Left lung (tissue), 14 donors: Measurements from ENCODE around the gene PRMT5. TPM values are rescaled to one million over a fixed set of nuclear protein-coding genes. Genes with fewer than 3 reads are reported as not detected.
A peak's percentile ranks its signal among the peaks of the same experiment; 100 is the strongest.

ENCODE experiments used
- ATAC-seq: fragments of 200-7000 bp; cut with Tn5 transposase; one replicate; pipeline ENCODE4 v1.9.1; 2020; ENCODE audit warnings: moderate library complexity
- DNase-seq, 4 donors: peaks; one replicate each; pipeline ENCODE4 v3.0.0-alpha.2; 2013 to 2020
- H3K27ac ChIP-seq, 2 donors: fragments of 200-600 bp; sonication (generic) in 1 of 2; one replicate each; pipeline versions ENCODE4 v1.5.0 to v1.8.0; 2020 to 2021
- H3K27me3 ChIP-seq, 2 donors: fragments of 200-600 bp; sonication (generic) in 1 of 2; one replicate each; pipeline versions ENCODE4 v1.5.0 to v1.8.0; 2020 to 2021
- H3K36me3 ChIP-seq, 2 donors: fragments of 200-600 bp; sonication (generic) in 1 of 2; one replicate each; pipeline versions ENCODE4 v1.5.0 to v1.8.0; 2020 to 2021
- H3K4me1 ChIP-seq, 2 donors: fragments of 200-600 bp; one replicate each; pipeline ENCODE4 v1.8.0; 2021
- H3K4me3 ChIP-seq, 2 donors: fragments of 200-600 bp; sonication (generic) in 1 of 2; one replicate each; pipeline versions ENCODE4 v1.5.0 to v1.8.0; 2020 to 2021; ENCODE audit warnings: mild to moderate bottlenecking in 1 of 2
- H3K9me3 ChIP-seq, 2 donors: fragments of 200-600 bp; sonication (generic) in 1 of 2; one replicate each; pipeline versions ENCODE4 v1.5.0 to v1.8.0; 2020 to 2021
- intact Hi-C, 2 donors: fragments of 100-400 bp; cut with DNase I; formaldehyde crosslinking; loops; one replicate each; pipeline versions ENCODE4 v1.11.2 to v1.14.2; 2022
- long read RNA-seq, 12 donors: library from polyadenylated mRNA in 2 of 12; unstranded in 2 of 12; transcript quantifications; one replicate each; pipeline ENCODE4 v2.0.0 and lab custom pipeline, GENCODE V29; 2019 to 2026
- polyA plus RNA-seq, 6 donors: library from polyadenylated mRNA; unstranded; fragments of 120-200 nt; gene quantifications; one replicate each; pipeline ENCODE4 v1.2.1, GENCODE V29; 2013; ENCODE audit not compliant: insufficient read length in 6 of 6
- total RNA-seq, 2 donors: library from RNA; stranded (reverse); fragmentation: NEBNext Ultra II Directional; extraction: Animal tissue kit (Norgen Biotek cat#: 25700); gene quantifications; one replicate each; pipeline ENCODE4 v1.2.1, GENCODE V29; 2021
- TF ChIP-seq, protein P1 (sequence below), 2 donors: fragments of 200-600 bp; sonication (generic) in 1 of 2; IDR thresholded peaks; one replicate each; pipeline versions ENCODE4 v1.5.0 to v1.8.0; 2021; ENCODE audit warnings: antibody characterized with exemption in 2 of 2
- donor health status: DM: no; HTN: yes; CAD: no.
- donor health status: DM: no; HTN: no; CAD: no.

The PRMT5 gene
- 10 to 100 TPM; 48.7 to 73.3 TPM for total RNA-seq
- 100 to 1,000 TPM; 105 to 143 (median 135) TPM for polyA plus RNA-seq
- long read RNA-seq, donor 1, transcript PRMT5-202 (17 exons, 2,531 nt), result major isoform, 9 of 15 reads
- long read RNA-seq, donor 1, partial matches to known transcripts, result 6 of 15 reads
- long read RNA-seq, donor 1, other reads (novel, unspliced or antisense), result 0 of 15 reads
- long read RNA-seq, donor 2, transcript PRMT5-202 (17 exons, 2,531 nt), result major isoform, 6 of 8 reads
- long read RNA-seq, donor 2, partial matches to known transcripts, result 0 of 8 reads
- long read RNA-seq, donor 2, other reads (novel, unspliced or antisense), result 0 of 8 reads
- long read RNA-seq, donor 3, transcript PRMT5-202 (17 exons, 2,531 nt), result major isoform, 10 of 23 reads
- long read RNA-seq, donor 3, partial matches to known transcripts, result 10 of 23 reads
- long read RNA-seq, donor 3, other reads (novel, unspliced or antisense), result 0 of 23 reads
- long read RNA-seq, donor 4, partial matches to known transcripts, result 2 of 8 reads
- long read RNA-seq, donor 4, other reads (novel, unspliced or antisense), result 2 of 8 reads
- long read RNA-seq, donor 5, transcript PRMT5-202 (17 exons, 2,531 nt), result major isoform, 7 of 15 reads
- long read RNA-seq, donor 5, partial matches to known transcripts, result 8 of 15 reads
- long read RNA-seq, donor 5, other reads (novel, unspliced or antisense), result 0 of 15 reads
- long read RNA-seq, donor 6, transcript PRMT5-202 (17 exons, 2,531 nt), result major isoform, 7 of 13 reads
- long read RNA-seq, donor 6, partial matches to known transcripts, result 5 of 13 reads
- long read RNA-seq, donor 6, other reads (novel, unspliced or antisense), result 0 of 13 reads
- long read RNA-seq, donor 7, transcript PRMT5-202 (17 exons, 2,531 nt), result major isoform, 8 of 30 reads
- long read RNA-seq, donor 7, partial matches to known transcripts, result 21 of 30 reads
- long read RNA-seq, donor 7, other reads (novel, unspliced or antisense), result 0 of 30 reads
- long read RNA-seq, donor 8, transcript PRMT5-202 (17 exons, 2,531 nt), result major isoform, 7 of 24 reads
- long read RNA-seq, donor 8, partial matches to known transcripts, result 16 of 24 reads
- long read RNA-seq, donor 8, other reads (novel, unspliced or antisense), result 0 of 24 reads
- long read RNA-seq, donor 9, result 0 reads
- long read RNA-seq, donor 10, transcript PRMT5-202 (17 exons, 2,531 nt), result major isoform, 16 of 19 reads
- long read RNA-seq, donor 10, partial matches to known transcripts, result 1 of 19 reads
- long read RNA-seq, donor 10, other reads (novel, unspliced or antisense), result 2 of 19 reads
- long read RNA-seq, donor 11, transcript PRMT5-202 (17 exons, 2,531 nt), result major isoform, 17 of 26 reads
- long read RNA-seq, donor 11, partial matches to known transcripts, result 8 of 26 reads
- long read RNA-seq, donor 11, other reads (novel, unspliced or antisense), result 0 of 26 reads
- long read RNA-seq, donor 12, transcript PRMT5-202 (17 exons, 2,531 nt), result major isoform, 11 of 21 reads
- long read RNA-seq, donor 12, partial matches to known transcripts, result 9 of 21 reads
- long read RNA-seq, donor 12, other reads (novel, unspliced or antisense), result 0 of 21 reads

DNA sequence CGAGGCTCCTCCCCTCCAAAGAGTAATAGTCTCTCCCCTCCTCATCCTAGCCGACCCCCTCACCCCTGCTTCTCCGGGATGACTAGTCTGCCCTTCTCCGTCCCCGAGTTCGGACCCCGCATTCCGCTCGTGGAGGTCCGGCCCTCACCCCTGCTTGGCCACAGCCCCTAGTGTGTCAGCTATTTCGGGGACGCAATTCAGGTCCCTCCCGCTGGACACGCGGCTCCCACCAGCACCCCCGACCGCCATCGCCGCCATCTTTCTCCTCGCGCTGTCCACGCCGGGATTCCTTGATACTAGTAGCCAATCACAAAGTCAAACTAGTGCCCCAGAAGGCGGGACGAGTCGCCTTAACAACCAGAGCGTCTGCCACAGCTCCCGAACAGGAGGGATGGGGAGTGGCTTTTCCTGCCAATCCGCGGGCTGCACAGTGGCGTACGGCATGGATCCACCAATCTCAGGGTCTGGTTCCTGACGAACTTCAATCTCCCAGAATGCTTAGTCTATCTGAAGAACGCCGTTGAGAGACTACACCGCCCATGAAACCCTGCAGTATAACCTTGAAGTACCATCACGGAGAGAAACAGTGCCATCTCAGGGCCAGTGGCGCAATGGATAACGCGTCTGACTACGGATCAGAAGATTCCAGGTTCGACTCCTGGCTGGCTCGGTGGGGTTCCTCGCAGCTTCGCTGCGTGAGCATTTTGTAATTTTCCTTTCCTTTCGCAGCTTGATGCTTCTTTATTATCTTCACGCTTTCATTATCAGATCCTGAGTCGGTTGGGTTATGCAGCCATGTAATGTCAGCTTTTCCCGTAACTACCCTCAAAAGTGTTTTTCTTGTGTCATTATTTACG lies at the start of gene PRMT5:
Gene PRMT5 (minus strand): TSS at position 273 of the 857 bp plus-strand sequence. CDS start 15 bp downstream, at position 258.
- Histone ChIP-seq H3K27me3 (no peaks in the 10 kb centered on the region), H3K27ac (peak within 1 kb of the TSS; percentile 83 to 85), H3K9me3 (no peaks in the 10 kb centered on the region), H3K36me3 (peaks cover 0 to 23% of the 10 kb centered on the region in 2 donors), H3K4me3 (peak within 1 kb of the TSS; percentile 76 to 87), H3K4me1 (peaks cover 6 to 37% of the 10 kb centered on the region in 2 donors)
- TF ChIP-seq, protein P1, sequence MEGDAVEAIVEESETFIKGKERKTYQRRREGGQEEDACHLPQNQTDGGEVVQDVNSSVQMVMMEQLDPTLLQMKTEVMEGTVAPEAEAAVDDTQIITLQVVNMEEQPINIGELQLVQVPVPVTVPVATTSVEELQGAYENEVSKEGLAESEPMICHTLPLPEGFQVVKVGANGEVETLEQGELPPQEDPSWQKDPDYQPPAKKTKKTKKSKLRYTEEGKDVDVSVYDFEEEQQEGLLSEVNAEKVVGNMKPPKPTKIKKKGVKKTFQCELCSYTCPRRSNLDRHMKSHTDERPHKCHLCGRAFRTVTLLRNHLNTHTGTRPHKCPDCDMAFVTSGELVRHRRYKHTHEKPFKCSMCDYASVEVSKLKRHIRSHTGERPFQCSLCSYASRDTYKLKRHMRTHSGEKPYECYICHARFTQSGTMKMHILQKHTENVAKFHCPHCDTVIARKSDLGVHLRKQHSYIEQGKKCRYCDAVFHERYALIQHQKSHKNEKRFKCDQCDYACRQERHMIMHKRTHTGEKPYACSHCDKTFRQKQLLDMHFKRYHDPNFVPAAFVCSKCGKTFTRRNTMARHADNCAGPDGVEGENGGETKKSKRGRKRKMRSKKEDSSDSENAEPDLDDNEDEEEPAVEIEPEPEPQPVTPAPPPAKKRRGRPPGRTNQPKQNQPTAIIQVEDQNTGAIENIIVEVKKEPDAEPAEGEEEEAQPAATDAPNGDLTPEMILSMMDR (IDR thresholded peaks at IDR 0.05), result no peak
- intact Hi-C loops, result no loop called here
- DNase-seq (peak; percentile 96 to 100 (median 100)), ATAC-seq (peak; percentile 97)

DNA sequence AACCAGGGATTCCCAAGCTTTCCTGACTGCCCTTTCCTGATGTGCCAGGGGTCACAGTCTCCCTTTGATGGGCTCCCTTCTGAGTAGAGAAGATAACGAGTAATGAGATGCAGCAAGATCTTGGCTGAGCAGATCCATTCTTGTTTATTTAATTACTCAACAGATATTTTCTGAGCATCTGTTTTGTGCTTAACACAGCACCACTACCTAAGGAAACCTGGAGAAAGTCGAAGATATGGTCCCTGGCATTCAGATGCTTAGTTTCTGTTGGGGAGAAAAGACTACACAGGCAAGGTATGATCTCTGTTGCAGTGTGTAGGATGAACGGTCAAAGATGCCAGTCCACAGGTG lies 49.3 kb upstream of the PRMT5 start:
- peaks cover 32 to 64% of the 10 kb centered on the region in 2 donors for H3K4me1 ChIP-seq
- peak overlapping the region; percentile 67 to 70 for H3K27ac ChIP-seq
- H3K36me3 ChIP-seq, result no peaks in the 10 kb centered on the region
- no peak overlapping the region for H3K4me3 ChIP-seq
- DNase-seq (no peak), ATAC-seq (no peak)
- no peaks in the 10 kb centered on the region for H3K9me3 ChIP-seq
- H3K27me3 ChIP-seq, result peaks cover 7 to 43% of the 10 kb centered on the region in 2 donors
- intact Hi-C loops, result no loop called here
- TF ChIP-seq, protein P1 (IDR thresholded peaks at IDR 0.05), result no peak

DNA sequence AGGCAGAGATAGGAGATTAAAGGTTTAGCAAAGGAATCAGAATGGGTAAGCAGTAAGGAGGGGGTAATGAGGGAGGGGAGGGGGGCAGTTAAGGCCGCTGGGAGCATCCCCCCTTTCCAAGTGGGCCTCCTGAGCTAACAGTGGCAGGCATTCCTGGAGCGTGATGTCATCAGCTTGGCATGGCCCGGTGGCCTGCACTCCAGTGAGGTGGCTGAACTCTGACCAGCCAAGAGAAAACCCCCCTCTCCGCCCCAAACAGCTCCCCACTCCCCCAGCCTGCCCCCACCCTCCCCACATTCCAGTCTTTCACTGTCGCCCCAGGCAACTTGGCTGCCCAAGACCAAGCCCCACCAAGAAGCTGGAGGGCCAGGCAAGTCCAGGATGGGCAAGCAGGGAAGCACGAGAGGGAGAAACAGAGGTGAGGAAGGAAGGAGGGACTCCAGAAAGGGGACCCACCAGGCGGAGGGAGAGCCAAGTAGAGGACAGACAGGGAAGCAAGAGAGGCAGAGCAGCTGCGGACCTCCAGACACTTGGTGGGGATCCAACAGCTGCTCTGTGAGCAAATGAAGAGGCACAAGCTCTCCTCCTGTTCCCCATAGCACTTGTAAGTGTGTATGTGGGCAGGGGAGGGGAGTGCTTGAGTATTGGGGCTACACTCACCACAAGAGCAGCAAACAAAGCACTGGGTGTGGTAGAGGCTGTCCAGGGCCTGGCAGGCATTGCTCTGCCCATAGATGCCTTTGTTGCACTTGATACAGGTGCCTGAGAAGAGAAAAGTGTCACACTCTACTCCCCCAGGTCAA lies 48.7 kb upstream of the PRMT5 start:
- TF ChIP-seq, protein P1 (IDR thresholded peaks at IDR 0.05), result no peak
- H3K36me3 ChIP-seq, result peaks cover 0 to 4% of the 10 kb centered on the region in 2 donors
- DNase-seq (peak; percentile 27 to 85 (median 72)), ATAC-seq (peak; percentile 53)
- intact Hi-C loops, result no loop called here
- no peaks in the 10 kb centered on the region for H3K9me3 ChIP-seq
- H3K27ac ChIP-seq, result peak overlapping the region; percentile 70 to 72
- no peak overlapping the region for H3K4me3 ChIP-seq
- H3K27me3 ChIP-seq, result peaks cover 7 to 41% of the 10 kb centered on the region in 2 donors
- peaks cover 29 to 58% of the 10 kb centered on the region in 2 donors for H3K4me1 ChIP-seq

DNA sequence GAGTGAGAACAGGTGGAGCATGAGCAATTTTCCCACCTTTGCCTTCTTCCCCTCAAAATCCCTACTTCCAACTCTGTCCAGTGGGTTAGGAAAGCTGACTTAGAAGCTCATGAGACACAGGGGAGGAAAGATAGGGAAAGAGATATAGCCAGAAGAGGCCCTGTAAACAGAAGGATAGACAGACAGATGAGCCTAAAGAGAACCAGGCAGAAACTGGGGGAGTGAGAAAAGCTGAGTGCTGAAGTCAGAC lies 48.2 kb upstream of the PRMT5 start:
- no peak for DNase-seq
- intact Hi-C loops, result no loop called here
- Histone ChIP-seq H3K27ac (peak overlapping the region; percentile 70 to 72), H3K4me3 (no peak overlapping the region), H3K27me3 (peaks cover 7 to 35% of the 10 kb centered on the region in 2 donors), H3K36me3 (peaks cover 0 to 7% of the 10 kb centered on the region in 2 donors), H3K4me1 (peaks cover 27 to 54% of the 10 kb centered on the region in 2 donors), H3K9me3 (no peaks in the 10 kb centered on the region)
- TF ChIP-seq, protein P1 (IDR thresholded peaks at IDR 0.05), result no peak
- no peak for ATAC-seq
